ENCODE data around the gene NKX2-3.
A peak's percentile ranks its signal among the peaks of the same experiment; 100 is the strongest.

DNA sequence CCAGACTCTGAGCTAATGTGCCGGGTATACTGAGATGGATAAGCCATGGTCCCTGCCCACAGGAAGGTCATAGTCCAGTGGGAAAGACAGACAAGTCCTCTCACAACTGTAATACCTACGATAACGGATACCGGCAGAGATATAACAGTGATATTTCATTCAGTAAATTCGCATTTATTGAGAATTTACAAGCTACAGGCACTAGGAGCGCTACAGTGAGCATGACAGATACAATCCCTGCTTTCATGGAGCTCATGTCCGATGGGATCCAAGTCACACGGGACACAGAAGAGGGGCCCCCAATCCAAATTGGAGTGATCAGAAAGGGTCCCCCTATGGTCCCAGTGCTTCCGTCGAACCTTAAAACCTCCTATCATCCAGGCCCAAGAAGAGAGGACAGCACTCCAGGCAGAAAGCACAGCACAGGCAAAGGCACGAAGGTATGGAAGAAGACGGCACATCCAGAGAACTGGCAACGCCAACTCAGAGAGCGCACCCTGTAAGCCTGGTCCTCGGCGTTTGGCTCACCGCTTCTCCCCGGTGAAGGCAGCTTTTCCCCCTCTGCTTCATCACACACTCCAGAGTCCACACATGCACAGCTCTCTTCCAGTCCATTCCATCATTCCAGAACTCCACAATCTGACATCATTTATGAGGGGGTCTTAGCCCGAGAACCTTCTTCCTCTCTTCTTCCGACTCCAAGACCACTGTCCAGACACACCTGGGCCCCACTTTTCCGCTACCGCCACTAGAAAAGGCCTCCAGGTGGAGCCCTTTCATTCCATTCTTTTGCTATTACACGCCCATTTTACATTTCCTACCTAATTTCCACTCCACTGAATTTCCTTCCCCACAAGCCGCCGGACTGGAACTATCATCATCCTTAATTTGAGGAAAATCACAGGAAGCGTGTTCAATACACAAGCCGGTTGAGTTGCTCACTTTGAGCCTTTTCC is 47.8 kb upstream of the NKX2-3 start:
- TF ChIP-seq EZH2 (IDR thresholded peaks at IDR 0.05; ENCODE audit: low read depth, low read length, severe bottlenecking) (no peak), ZNF274 (IDR thresholded peaks at IDR 0.05; ENCODE audit: borderline replicate concordance, extremely low read depth, low read length) (no peak), POLR2A (IDR thresholded peaks at IDR 0.05; ENCODE audit: control extremely low read depth in 1 of 2, low read depth in 2 of 2, low read length in 2 of 2) (no peak), CTCF (IDR thresholded peaks at IDR 0.05; ENCODE audit: control extremely low read depth in 1 of 3, insufficient read depth in 1 of 3, low read depth in 1 of 3, low read length in 3 of 3) (peak; percentile 47 to 69 (median 53); a peak in 3 of 4 replicates), CHD2 (IDR thresholded peaks at IDR 0.05; ENCODE audit: low read length) (no peak), CHD1 (IDR thresholded peaks at IDR 0.05; ENCODE audit: low read depth, low read length) (no peak), EP300 (IDR thresholded peaks at IDR 0.05; ENCODE audit: borderline replicate concordance in 1 of 2, low read depth in 2 of 2, low read length in 2 of 2) (no peak), TCF12 (IDR thresholded peaks at IDR 0.05; ENCODE audit: low read depth, low read length) (no peak)
